NCI-H748 (cell line): ENCODE results near the gene ALKBH7.

Experiments used
- DNase-seq: peaks from one replicate; lab custom pipeline; 2025; ENCODE audit not compliant: unreplicated experiment; lab: John Stamatoyannopoulos, UW

ALKBH7 gene

GRCh38 chr19:6364353-6364752, 8.2 kb upstream of the ALKBH7 start:
- no peak for DNase-seq

- DNase-seq, result peak; percentile 92
Measured at GRCh38 chr19:6373096-6373812, 660 bp downstream of the ALKBH7 start.

DNA sequence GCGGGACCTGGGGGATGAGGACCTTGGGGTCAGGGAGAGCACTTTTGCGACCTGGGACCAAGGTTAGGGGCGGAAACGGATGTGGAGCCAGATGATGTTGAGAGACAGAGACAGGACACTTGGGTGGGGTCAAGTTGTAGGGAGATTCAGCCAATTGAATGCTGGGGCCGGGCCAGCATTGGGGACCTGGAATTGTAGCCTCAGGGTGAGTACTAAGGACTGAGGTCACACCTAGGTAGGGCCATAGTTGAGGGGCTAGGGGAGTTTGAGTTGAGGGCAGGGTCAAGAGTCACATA, 1.2 kb downstream of the ALKBH7 start:
- DNase-seq, result no peak

DNA sequence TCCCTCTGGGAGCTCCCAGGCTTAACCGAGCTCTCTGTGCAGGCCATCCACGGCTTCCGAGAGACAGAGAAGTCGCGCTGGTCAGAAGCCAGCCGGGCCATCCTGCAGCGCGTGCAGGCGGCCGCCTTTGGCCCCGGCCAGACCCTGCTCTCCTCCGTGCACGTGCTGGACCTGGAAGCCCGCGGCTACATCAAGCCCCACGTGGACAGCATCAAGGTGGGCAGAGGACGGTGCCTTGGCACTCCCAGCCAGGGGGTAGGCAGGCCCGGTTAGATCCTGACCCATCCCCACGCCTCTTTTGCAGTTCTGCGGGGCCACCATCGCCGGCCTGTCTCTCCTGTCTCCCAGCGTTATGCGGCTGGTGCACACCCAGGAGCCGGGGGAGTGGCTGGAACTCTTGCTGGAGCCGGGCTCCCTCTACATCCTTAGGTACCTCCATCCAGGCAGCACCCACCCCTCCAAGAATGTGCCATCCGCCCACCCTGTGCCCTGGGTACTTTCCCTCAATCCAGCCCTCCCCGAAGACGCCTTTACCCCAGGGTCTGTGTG, 1.6 kb downstream of the ALKBH7 start:
- no peak for DNase-seq

DNA sequence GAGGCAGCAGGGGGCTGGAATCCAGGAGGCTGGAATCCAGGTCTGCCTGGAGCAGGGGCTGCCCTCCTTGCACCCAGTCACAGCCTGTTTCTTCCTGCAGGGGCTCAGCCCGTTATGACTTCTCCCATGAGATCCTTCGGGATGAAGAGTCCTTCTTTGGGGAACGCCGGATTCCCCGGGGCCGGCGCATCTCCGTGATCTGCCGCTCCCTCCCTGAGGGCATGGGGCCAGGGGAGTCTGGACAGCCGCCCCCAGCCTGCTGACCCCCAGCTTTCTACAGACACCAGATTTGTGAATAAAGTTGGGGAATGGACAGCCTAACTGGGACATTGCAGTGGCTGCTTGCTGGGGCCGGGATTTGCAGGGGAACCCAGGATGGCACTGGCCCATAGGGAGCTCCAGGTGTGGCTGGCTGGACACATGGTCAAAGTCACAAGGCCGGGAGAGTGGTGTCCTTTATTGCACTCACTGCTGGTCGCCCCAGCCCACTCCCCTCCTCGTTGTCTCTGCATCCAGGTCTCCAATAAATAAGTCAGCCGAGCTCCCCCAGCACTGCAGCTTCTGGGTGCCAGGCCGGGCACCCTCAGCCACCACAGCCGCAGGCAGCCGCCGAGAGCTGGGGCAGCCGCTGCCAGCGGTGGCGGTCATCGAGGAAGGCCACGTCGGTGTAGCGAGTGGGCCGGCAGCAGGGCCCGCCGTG, 2.3 kb downstream of the ALKBH7 start:
- DNase-seq, result no peak

DNA sequence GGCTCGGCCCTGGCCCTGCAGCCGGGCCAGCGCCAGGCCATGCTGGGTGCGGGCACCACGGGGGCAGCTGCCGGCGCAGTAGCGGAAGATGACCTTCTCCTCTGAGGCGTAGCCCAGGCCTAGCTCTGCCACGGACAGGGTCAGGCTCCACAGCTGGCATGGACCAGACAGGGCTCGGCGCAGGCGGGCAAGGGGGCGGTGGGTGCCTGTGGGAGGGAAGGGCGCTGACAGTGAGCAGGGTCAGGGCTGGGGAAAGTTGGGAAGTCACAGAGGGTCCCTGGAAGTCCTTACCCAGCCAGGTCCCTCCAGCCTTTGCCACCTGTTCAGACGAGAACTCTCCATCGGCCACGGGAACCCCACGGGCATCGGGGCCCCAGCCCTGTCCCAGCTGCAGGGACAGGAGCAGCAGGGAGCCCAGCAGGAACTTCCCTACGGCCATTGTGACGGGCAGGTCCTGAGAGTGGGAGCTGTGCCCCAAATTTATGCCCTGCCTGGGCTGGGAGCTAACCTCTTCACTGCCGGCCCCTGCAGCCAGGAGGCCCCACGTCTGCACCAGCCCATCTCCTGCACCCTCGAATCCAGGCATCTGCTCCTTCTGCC, 2.9 kb downstream of the ALKBH7 start, which contains the start of gene PSPN:
Gene PSPN (minus strand): TSS at position 523 of the 600 bp plus-strand sequence. CDS start 84 bp downstream, at position 439.
- no peak for DNase-seq

- no peak for DNase-seq
Measured at GRCh38 chr19:6376512-6377190, 4.1 kb downstream of the ALKBH7 start.

DNA sequence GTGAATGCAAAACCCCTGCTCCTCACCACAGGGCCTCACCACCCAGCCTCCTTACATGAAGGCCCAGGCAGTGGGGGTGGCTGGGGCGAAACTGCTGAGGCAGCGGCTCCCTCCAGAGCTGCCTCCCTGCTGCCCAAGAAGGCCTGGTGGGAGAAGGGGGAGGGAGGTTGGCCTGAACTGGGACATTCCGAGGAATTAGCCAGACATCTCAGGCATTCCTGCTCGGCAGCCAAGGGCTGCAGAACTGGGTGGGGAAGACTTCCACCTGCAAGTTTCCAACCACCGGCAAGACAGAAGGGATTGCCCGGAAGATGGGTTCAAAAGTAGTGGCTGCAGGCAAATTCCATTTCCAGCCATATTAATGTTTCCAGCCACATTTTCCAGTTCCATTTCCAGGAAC, 5.4 kb downstream of the ALKBH7 start:
- no peak for DNase-seq

GRCh38 chr19:6378486-6378885, 5.9 kb downstream of the ALKBH7 start:
- no peak for DNase-seq

- DNase-seq, result no peak
Measured at GRCh38 chr19:6379744-6380143, 7.2 kb downstream of the ALKBH7 start.

- no peak for DNase-seq
Measured at GRCh38 chr19:6381030-6381750, 8.6 kb downstream of the ALKBH7 start.

- DNase-seq, result no peak
Measured at GRCh38 chr19:6383188-6383587, 10.6 kb downstream of the ALKBH7 start.

DNA sequence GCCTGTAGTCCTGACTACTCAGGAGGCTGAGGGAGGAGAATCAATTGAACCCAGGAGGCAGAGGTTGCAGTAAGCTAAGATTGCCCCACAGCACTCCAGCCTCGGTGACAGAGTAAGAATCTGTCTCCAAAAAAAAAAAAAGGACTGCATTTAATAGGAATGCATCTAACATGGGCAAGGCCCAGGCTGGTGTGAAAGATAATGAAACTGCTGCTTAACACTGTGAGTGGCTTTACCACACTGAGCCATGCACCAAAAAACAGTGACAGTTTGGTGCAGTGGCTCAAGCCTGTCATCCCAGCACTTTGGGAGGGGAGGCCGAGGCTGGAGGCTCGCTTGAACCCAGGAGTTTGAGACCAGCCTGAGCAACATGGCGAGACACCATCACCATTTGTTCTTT, 11.8 kb downstream of the ALKBH7 start:
- DNase-seq, result no peak

DNA sequence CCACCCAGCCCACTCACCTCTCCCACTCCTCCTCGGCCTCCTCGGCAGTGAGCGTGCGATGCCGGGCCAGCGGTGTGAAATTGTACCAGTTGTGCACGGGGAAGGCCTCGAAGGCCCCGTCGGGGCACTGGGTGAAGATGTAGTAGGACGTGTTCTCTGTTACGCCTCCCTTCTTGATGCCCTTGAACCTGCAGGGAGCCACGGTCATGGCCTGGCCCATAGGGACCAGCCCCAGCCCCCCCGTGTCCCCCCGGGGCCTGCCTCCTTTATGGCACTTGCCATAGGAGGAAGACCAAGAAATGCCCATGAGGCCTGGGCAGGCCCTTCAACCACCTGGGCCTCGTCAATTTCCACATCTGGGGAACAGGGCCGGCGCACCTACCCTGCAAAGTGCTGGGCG, 14.8 kb downstream of the ALKBH7 start:
- no peak for DNase-seq

DNA sequence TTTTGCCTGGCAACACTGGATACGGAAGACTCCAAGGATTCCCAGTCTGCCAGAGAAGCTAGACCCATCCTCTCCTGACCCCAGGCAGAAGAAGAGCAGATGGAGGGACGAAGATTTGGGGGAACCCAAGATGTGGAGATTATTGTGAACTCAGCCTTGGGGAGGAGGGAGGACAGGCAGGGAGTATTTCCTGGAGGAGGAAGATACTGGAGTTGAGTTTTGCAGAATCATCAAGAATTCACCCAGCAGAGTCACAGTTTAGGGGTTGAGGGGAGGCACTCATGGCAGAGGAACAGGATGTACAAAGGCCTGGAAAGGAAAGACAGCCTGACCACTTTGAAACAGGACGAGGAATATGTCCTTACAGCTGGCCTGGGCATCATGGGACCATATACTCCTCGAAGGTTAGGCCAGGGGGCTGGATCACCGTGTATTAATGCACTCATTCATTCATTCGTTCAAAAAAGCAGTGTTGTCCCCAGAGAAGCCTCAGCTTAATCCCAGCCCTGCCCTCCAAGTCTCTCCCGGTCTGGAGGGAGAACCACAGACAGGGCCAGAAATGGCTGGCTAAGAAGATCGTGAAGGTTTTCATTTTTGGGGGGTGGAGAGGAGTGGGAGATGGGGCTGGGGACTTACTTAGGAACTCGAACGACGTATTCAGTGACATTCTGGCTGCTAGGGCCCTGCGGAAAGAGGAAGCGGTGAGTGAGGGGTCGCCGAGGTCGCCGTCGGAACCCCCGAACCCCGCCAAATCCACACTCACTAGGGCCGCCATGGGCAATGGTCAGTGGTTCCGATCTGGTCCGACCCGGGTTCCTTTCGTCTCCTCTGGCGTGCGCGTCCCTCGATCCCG, 19.9 kb downstream of the ALKBH7 start:
- DNase-seq, result no peak

- DNase-seq, result peak; percentile 92
Measured at GRCh38 chr19:6393074-6393982, 20.7 kb downstream of the ALKBH7 start, which contains the start of gene GTF2F1. Gene GTF2F1, minus strand, starts transcription at chr19:6393164. Its CDS starts 169 bp downstream, at chr19:6392995.

DNA sequence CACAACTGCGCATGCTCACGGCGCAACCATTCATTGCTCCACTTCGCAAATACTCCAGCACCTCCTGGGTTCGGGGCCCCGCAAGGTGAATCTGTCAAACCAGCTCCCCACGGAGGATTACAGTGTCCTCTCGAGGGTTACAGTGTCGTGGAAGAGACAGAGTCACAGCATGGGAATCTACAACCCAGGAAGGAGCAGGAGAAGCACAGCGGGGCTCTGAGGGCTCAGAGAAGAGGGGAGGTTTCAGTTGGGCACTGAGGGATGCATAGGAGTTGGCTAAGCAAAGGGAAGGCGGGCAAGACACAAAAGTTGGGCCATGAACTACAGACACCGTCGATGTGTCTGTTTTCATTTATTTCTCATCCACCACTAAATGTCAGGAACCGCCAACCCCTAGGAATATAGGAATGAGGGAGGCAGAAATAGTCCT, 21.4 kb downstream of the ALKBH7 start:
- no peak for DNase-seq

DNA sequence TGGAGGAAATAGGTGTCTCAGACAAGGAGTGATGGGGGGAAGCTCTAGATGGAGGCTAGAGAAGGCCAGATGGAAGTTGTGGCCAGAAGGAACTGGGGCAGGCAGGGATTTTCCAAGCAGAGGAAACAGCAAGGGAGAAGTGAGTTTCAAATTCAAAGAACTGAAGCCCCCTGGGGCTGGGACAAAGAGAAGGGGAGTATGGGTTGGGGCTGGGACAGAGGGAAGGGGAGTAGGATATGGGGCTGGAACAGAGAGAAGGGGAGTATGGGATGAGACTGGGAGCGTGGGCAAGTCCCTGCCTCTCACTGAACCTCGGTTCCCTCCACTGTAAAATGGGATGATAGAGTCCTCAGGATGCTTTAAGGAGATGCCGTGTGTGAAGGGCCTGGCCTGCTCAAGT, 22.2 kb downstream of the ALKBH7 start:
- no peak for DNase-seq

- DNase-seq, result no peak
Measured at GRCh38 chr19:6396305-6396704, 23.7 kb downstream of the ALKBH7 start.
